ENCODE measurements around the gene NCOA1.

NCOA1 gene

DNA sequence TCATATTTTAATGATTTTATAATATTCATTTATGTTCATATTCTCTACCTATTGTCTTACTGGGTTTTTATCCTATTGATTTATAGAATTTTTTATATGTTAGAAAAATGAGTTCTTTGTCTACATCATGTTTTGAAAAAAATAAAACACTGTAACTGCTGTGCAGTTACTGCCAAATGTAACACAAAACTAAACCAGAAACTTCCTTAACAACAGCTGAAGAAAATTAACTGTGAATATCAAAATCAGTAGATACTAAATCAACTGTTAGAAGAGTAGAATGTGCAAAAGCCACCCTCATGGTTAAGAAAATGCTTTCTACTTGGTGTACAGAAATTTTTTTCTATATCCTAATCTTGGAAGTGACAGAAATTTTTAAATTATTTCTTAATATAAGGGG lies 232.6 kb downstream of the NCOA1 start:
- no peak overlapping the region for H3K27ac ChIP-seq
- H3K4me3 ChIP-seq (ENCODE audit: low read depth, low read length), result no peak overlapping the region
- TF ChIP-seq, protein P1, sequence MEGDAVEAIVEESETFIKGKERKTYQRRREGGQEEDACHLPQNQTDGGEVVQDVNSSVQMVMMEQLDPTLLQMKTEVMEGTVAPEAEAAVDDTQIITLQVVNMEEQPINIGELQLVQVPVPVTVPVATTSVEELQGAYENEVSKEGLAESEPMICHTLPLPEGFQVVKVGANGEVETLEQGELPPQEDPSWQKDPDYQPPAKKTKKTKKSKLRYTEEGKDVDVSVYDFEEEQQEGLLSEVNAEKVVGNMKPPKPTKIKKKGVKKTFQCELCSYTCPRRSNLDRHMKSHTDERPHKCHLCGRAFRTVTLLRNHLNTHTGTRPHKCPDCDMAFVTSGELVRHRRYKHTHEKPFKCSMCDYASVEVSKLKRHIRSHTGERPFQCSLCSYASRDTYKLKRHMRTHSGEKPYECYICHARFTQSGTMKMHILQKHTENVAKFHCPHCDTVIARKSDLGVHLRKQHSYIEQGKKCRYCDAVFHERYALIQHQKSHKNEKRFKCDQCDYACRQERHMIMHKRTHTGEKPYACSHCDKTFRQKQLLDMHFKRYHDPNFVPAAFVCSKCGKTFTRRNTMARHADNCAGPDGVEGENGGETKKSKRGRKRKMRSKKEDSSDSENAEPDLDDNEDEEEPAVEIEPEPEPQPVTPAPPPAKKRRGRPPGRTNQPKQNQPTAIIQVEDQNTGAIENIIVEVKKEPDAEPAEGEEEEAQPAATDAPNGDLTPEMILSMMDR (IDR thresholded peaks at IDR 0.05; ENCODE audit: low read depth, low read length, missing control alignments), result no peak
- in situ Hi-C loops (cut with HindIII; ENCODE audit: low pct_ligation_motif_present, low sequenced_read_pairs), result no loop called here
- H3K36me3 ChIP-seq (replicated peaks), result no peaks in the 10 kb centered on the region
- no peak for DNase-seq
- no peaks in the 10 kb centered on the region for H3K27me3 ChIP-seq (replicated peaks)

GRCh38 chr2:24724111-24724775 lies 233.2 kb downstream of the NCOA1 start:
- in situ Hi-C loops (cut with HindIII; ENCODE audit: low pct_ligation_motif_present, low sequenced_read_pairs), result no loop called here
- DNase-seq, result no peak
- Histone ChIP-seq H3K27me3 (replicated peaks) (no peaks in the 10 kb centered on the region), H3K36me3 (replicated peaks) (no peaks in the 10 kb centered on the region), H3K4me3 (ENCODE audit: low read depth, low read length) (no peak overlapping the region), H3K27ac (no peak overlapping the region)
- TF ChIP-seq, protein P1 (IDR thresholded peaks at IDR 0.05; ENCODE audit: low read depth, low read length, missing control alignments), result no peak

DNA sequence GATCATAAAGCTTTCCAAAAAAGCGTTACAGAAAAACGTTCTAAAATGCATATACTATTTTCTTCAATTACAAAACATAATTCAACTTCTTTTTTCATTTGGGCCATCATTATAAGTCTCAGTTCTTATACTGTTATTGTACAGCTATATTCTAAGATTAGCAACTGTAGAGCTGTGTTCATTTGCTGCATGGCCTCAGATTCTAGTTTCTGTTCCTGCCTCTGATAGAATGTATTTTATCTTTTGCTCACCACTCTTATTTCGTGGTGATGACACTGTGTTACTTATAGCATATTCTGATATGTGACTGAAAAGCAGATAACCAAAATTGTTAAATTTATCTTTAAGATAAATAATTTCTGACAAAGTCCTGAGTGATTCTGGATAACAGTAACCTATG lies 234.9 kb downstream of the NCOA1 start:
- DNase-seq, result no peak
- no peaks in the 10 kb centered on the region for H3K27me3 ChIP-seq (replicated peaks)
- in situ Hi-C loops (cut with HindIII; ENCODE audit: low pct_ligation_motif_present, low sequenced_read_pairs), result no loop called here
- H3K4me3 ChIP-seq (ENCODE audit: low read depth, low read length), result no peak overlapping the region
- no peak overlapping the region for H3K27ac ChIP-seq
- TF ChIP-seq, protein P1 (IDR thresholded peaks at IDR 0.05; ENCODE audit: low read depth, low read length, missing control alignments), result no peak
- H3K36me3 ChIP-seq (replicated peaks), result no peaks in the 10 kb centered on the region

GRCh38 chr2:24730481-24730880 lies 239.4 kb downstream of the NCOA1 start:
- Histone ChIP-seq H3K36me3 (replicated peaks) (no peaks in the 10 kb centered on the region), H3K4me3 (ENCODE audit: low read depth, low read length) (no peak overlapping the region), H3K27me3 (replicated peaks) (no peaks in the 10 kb centered on the region), H3K27ac (peak overlapping the region; percentile 56)
- peak; percentile 61 for DNase-seq
- in situ Hi-C loops (cut with HindIII; ENCODE audit: low pct_ligation_motif_present, low sequenced_read_pairs), result no loop called here
- TF ChIP-seq, protein P1 (IDR thresholded peaks at IDR 0.05; ENCODE audit: low read depth, low read length, missing control alignments), result no peak

DNA sequence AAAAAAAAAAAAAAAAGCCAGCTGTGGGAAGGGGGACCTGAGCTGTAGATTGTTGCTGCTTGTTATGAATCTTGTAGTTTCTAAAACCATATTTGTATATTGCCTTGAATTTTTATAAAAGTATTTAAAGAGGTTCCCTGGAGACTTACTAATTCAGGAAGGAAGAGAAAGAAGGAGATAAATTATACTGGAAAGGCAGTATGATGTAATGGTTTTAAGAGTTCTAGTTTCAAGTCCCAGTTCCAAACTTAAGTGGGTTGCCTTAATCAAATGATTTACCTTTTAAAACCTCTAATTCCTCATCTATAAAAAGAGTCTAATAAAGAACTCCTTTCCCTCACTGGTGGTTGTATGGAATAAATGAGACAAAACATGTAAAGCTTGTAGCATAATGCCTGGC lies 240.0 kb downstream of the NCOA1 start:
- DNase-seq, result no peak
- TF ChIP-seq, protein P1 (IDR thresholded peaks at IDR 0.05; ENCODE audit: low read depth, low read length, missing control alignments), result no peak
- Histone ChIP-seq H3K4me3 (ENCODE audit: low read depth, low read length) (no peak overlapping the region), H3K36me3 (replicated peaks) (no peaks in the 10 kb centered on the region), H3K27me3 (replicated peaks) (no peaks in the 10 kb centered on the region), H3K27ac (peak overlapping the region; percentile 56)
- in situ Hi-C loops (cut with HindIII; ENCODE audit: low pct_ligation_motif_present, low sequenced_read_pairs), result no loop called here

- TF ChIP-seq, protein P1 (IDR thresholded peaks at IDR 0.05; ENCODE audit: low read depth, low read length, missing control alignments), result no peak
- H3K27me3 ChIP-seq (replicated peaks), result no peaks in the 10 kb centered on the region
- DNase-seq, result peak; percentile 12
- no peaks in the 10 kb centered on the region for H3K36me3 ChIP-seq (replicated peaks)
- no peak overlapping the region for H3K4me3 ChIP-seq (ENCODE audit: low read depth, low read length)
- H3K27ac ChIP-seq, result no peak overlapping the region
- in situ Hi-C loops (cut with HindIII; ENCODE audit: low pct_ligation_motif_present, low sequenced_read_pairs), result no loop called here
Observed at GRCh38 chr2:24731923-24732322, 240.9 kb downstream of the NCOA1 start.
